HEK293T (cell line): Measurements from ENCODE around the gene NTN4.

Experiments
- ARNT ChIP-seq: fragments of 450-650 bp; IDR thresholded peaks from 2 replicates; pipeline ENCODE4 v1.6.1; 2017; ENCODE audit warnings: mild to moderate bottlenecking
- BHLHE40 ChIP-seq: fragments of 450-650 bp; IDR thresholded peaks from 2 replicates; pipeline ENCODE4 v1.6.1; 2016; ENCODE audit warnings: mild to moderate bottlenecking, moderate library complexity, borderline replicate concordance
- FOXK2 ChIP-seq: fragments of 450-650 bp; IDR thresholded peaks from 2 replicates; pipeline ENCODE4 v1.6.1; 2016; ENCODE audit warnings: mild to moderate bottlenecking
- FOXM1 ChIP-seq: fragments of 450-650 bp; IDR thresholded peaks from 2 replicates; pipeline ENCODE4 v1.6.1; 2017; ENCODE audit warnings: mild to moderate bottlenecking, borderline replicate concordance
- NFRKB ChIP-seq: fragments of 450-650 bp; IDR thresholded peaks from 2 replicates; pipeline ENCODE4 v1.6.1; 2016; ENCODE audit warnings: mild to moderate bottlenecking, moderate library complexity
- SP1 ChIP-seq: fragments of 450-650 bp; IDR thresholded peaks from 2 replicates; pipeline ENCODE4 v1.6.1; 2017
- TARDBP ChIP-seq: fragments of 450-650 bp; IDR thresholded peaks from 2 replicates; pipeline ENCODE4 v1.6.1; 2016

GRCh38 chr12:95790917-95791849, 619 bp upstream of the NTN4 start:
- TF ChIP-seq FOXM1 (no peak), BHLHE40 (no peak), ARNT (no peak), TARDBP (no peak), NFRKB (no peak), SP1 (no peak), FOXK2 (no peak)
